Duodenal mucosa (tissue), 2 donors: Measurements from ENCODE around the gene ENPEP.
"Not testable (repeated sequence)": the region's sequence is repeated elsewhere in the genome, so short reads cannot be mapped to it uniquely, and the experiment has no call there.

Experiments used
- H3K27ac ChIP-seq: one replicate; pipeline ENCODE4 v1.7.0; 2013; ENCODE audit warnings: low read depth, low read length
- H3K27me3 ChIP-seq, 2 donors: one replicate each; pipeline ENCODE4 v1.7.0; 2013; ENCODE audit warnings: low read length in 2 of 2, control low read depth in 1 of 2; ENCODE audit not compliant: insufficient read depth in 2 of 2, control insufficient read depth in 1 of 2
- H3K36me3 ChIP-seq, 2 donors: one replicate each; pipeline ENCODE4 v1.7.0; 2013; ENCODE audit warnings: low read length in 2 of 2, control low read depth in 1 of 2; ENCODE audit not compliant: insufficient read depth in 2 of 2, control insufficient read depth in 1 of 2
- H3K4me1 ChIP-seq, 2 donors: one replicate each; pipeline ENCODE4 v1.7.0; 2013; ENCODE audit warnings: low read length in 2 of 2, control low read depth in 1 of 2; ENCODE audit not compliant: insufficient read depth in 2 of 2, control insufficient read depth in 1 of 2
- H3K4me3 ChIP-seq, 2 donors: one replicate each; pipeline ENCODE4 v1.7.0; 2013; ENCODE audit warnings: low read length in 2 of 2, low read depth in 1 of 2
- H3K9ac ChIP-seq, 2 donors: one replicate each; pipeline ENCODE4 v1.7.0; 2013; ENCODE audit warnings: low read length in 2 of 2, low read depth in 1 of 2
- H3K9me3 ChIP-seq, 2 donors: one replicate each; pipeline ENCODE4 v1.7.0; 2013; ENCODE audit warnings: low read length in 2 of 2, control low read depth in 1 of 2; ENCODE audit not compliant: control insufficient read depth in 1 of 2

ENPEP gene

GRCh38 chr4:110475881-110476818, at the start of gene ENPEP:
ENPEP (plus strand) TSS chr4:110476155; CDS start chr4:110476415, 260 bp downstream.
- H3K27ac ChIP-seq: no peak within 1 kb of the TSS
- no peaks in the 10 kb centered on the region for H3K9me3 ChIP-seq
- peak within 1 kb of the TSS; percentile 59 to 81 for H3K9ac ChIP-seq
- H3K27me3 ChIP-seq: no peaks in the 10 kb centered on the region
- H3K4me1 ChIP-seq: peaks cover 4 to 6% of the 10 kb centered on the region in 2 donors
- no peaks in the 10 kb centered on the region for H3K36me3 ChIP-seq
- peak within 1 kb of the TSS; percentile 77 to 84 for H3K4me3 ChIP-seq

- not testable (repeated sequence) for H3K27me3 ChIP-seq, H3K9ac ChIP-seq, H3K27ac ChIP-seq, H3K4me3 ChIP-seq, H3K4me1 ChIP-seq, H3K36me3 ChIP-seq, H3K9me3 ChIP-seq
Observed at GRCh38 chr4:110431805-110432204, 44.1 kb upstream of the ENPEP start.

GRCh38 chr4:110437292-110437691, 38.7 kb upstream of the ENPEP start:
- not testable (repeated sequence) for H3K9ac ChIP-seq, H3K36me3 ChIP-seq, H3K4me1 ChIP-seq, H3K27ac ChIP-seq, H3K9me3 ChIP-seq, H3K4me3 ChIP-seq, H3K27me3 ChIP-seq

- H3K36me3 ChIP-seq, H3K9ac ChIP-seq, H3K4me3 ChIP-seq, H3K27ac ChIP-seq, H3K9me3 ChIP-seq, H3K4me1 ChIP-seq, H3K27me3 ChIP-seq: not testable (repeated sequence)
Observed at GRCh38 chr4:110439209-110439608, 36.7 kb upstream of the ENPEP start.

GRCh38 chr4:110442309-110442708, 33.6 kb upstream of the ENPEP start:
- no peak overlapping the region for H3K9ac ChIP-seq
- H3K36me3 ChIP-seq: no peaks in the 10 kb centered on the region
- no peaks in the 10 kb centered on the region for H3K9me3 ChIP-seq
- no peak overlapping the region for H3K4me3 ChIP-seq
- no peak overlapping the region for H3K27ac ChIP-seq
- H3K4me1 ChIP-seq: no peaks in the 10 kb centered on the region
- H3K27me3 ChIP-seq: no peaks in the 10 kb centered on the region

GRCh38 chr4:110442788-110443187, 33.2 kb upstream of the ENPEP start:
- no peak overlapping the region for H3K4me3 ChIP-seq
- H3K9me3 ChIP-seq: no peaks in the 10 kb centered on the region
- no peak overlapping the region for H3K9ac ChIP-seq
- H3K36me3 ChIP-seq: no peaks in the 10 kb centered on the region
- H3K27me3 ChIP-seq: no peaks in the 10 kb centered on the region
- no peaks in the 10 kb centered on the region for H3K4me1 ChIP-seq
- H3K27ac ChIP-seq: no peak overlapping the region

- no peak overlapping the region for H3K9ac ChIP-seq
- H3K9me3 ChIP-seq: no peaks in the 10 kb centered on the region
- no peak overlapping the region for H3K4me3 ChIP-seq
- no peaks in the 10 kb centered on the region for H3K27me3 ChIP-seq
- no peak overlapping the region for H3K27ac ChIP-seq
- H3K4me1 ChIP-seq: peaks cover 10 to 12% of the 10 kb centered on the region in 2 donors
- no peaks in the 10 kb centered on the region for H3K36me3 ChIP-seq
Observed at GRCh38 chr4:110449947-110450346, 26.0 kb upstream of the ENPEP start.

- H3K27me3 ChIP-seq: no peaks in the 10 kb centered on the region
- H3K4me1 ChIP-seq: peaks cover 10 to 12% of the 10 kb centered on the region in 2 donors
- H3K9me3 ChIP-seq: no peaks in the 10 kb centered on the region
- H3K36me3 ChIP-seq: no peaks in the 10 kb centered on the region
- no peak overlapping the region for H3K4me3 ChIP-seq
- H3K9ac ChIP-seq: no peak overlapping the region
- no peak overlapping the region for H3K27ac ChIP-seq
Observed at GRCh38 chr4:110452546-110452945, 23.4 kb upstream of the ENPEP start.

GRCh38 chr4:110454441-110454840, 21.5 kb upstream of the ENPEP start:
- H3K4me3 ChIP-seq: no peak overlapping the region
- no peaks in the 10 kb centered on the region for H3K36me3 ChIP-seq
- H3K9me3 ChIP-seq: no peaks in the 10 kb centered on the region
- H3K27me3 ChIP-seq: no peaks in the 10 kb centered on the region
- H3K4me1 ChIP-seq: peaks cover 19 to 20% of the 10 kb centered on the region in 2 donors
- H3K27ac ChIP-seq: no peak overlapping the region
- no peak overlapping the region for H3K9ac ChIP-seq

GRCh38 chr4:110458494-110459266, 17.3 kb upstream of the ENPEP start:
- Histone ChIP-seq H3K27ac (no peak overlapping the region), H3K4me1 (peaks cover 18 to 22% of the 10 kb centered on the region in 2 donors), H3K9ac (no peak overlapping the region), H3K4me3 (peak overlapping the region in 1 of 2 donors; percentile 16), H3K27me3 (no peaks in the 10 kb centered on the region), H3K9me3 (no peaks in the 10 kb centered on the region), H3K36me3 (no peaks in the 10 kb centered on the region)
